ENCODE data around the gene CES1. TPM values are rescaled to one million over a fixed set of nuclear protein-coding genes. Genes with fewer than 3 reads are reported as not detected.
"Not testable (repeated sequence)": the region's sequence is repeated elsewhere in the genome, so short reads cannot be mapped to it uniquely, and the experiment has no call there.

The CES1 gene
- total RNA-seq, 4 donors from 2014 or later, result 6.7 to 71.8 (median 20.1) TPM

- intact Hi-C loops (cut with DNase I), result no loop called here
- 91% methylated on average over 10 of the region's 10 CpGs for WGBS
Observed at GRCh38 chr16:55871411-55872038, 38.6 kb upstream of the CES1 start.

GRCh38 chr16:55868980-55869379, 36.1 kb upstream of the CES1 start:
- TF ChIP-seq POLR2AphosphoS5 (IDR thresholded peaks at IDR 0.05) (no peak), CTCF (IDR thresholded peaks at IDR 0.05) (no peak), EP300 (IDR thresholded peaks at IDR 0.05) (no peak), POLR2A (IDR thresholded peaks at IDR 0.05; ENCODE audit: low read depth) (no peak)
- WGBS, result 79% methylated on average over 7 of the region's 7 CpGs
- no peaks in the 10 kb centered on the region for H3K36me3 ChIP-seq
- no peaks in the 10 kb centered on the region for H3K4me1 ChIP-seq
- H3K27me3 ChIP-seq, result peaks cover 0 to 22% (median 0%) of the 10 kb centered on the region in 4 donors
- no peak overlapping the region for H3K27ac ChIP-seq (replicated peaks in 1 of 4)
- H3K4me3 ChIP-seq, result no peak overlapping the region
- H3K9me3 ChIP-seq, result no peaks in the 10 kb centered on the region
- DNase-seq (ENCODE audit: extremely low spot score), result no peak
- intact Hi-C loops (cut with DNase I), result no loop called here

More at GRCh38 chr16:55871411-55872038, 38.6 kb upstream of the CES1 start:
- no peak overlapping the region for H3K27ac ChIP-seq (replicated peaks in 1 of 4)
- no peak overlapping the region for H3K4me3 ChIP-seq
- no peaks in the 10 kb centered on the region for H3K9me3 ChIP-seq
- H3K27me3 ChIP-seq, result peaks cover 0 to 30% (median 0%) of the 10 kb centered on the region in 4 donors
- H3K4me1 ChIP-seq, result no peaks in the 10 kb centered on the region
- no peaks in the 10 kb centered on the region for H3K36me3 ChIP-seq
- TF ChIP-seq POLR2A (IDR thresholded peaks at IDR 0.05; ENCODE audit: low read depth) (no peak), EP300 (IDR thresholded peaks at IDR 0.05) (no peak), CTCF (IDR thresholded peaks at IDR 0.05) (no peak), POLR2AphosphoS5 (IDR thresholded peaks at IDR 0.05) (no peak)
- no peak for DNase-seq (ENCODE audit: extremely low spot score)

- Histone ChIP-seq H3K4me1 (no peaks in the 10 kb centered on the region), H3K27ac (replicated peaks in 1 of 4) (no peak overlapping the region), H3K27me3 (peaks cover 0 to 18% (median 0%) of the 10 kb centered on the region in 4 donors), H3K4me3 (no peak overlapping the region), H3K36me3 (no peaks in the 10 kb centered on the region), H3K9me3 (no peaks in the 10 kb centered on the region)
- WGBS, result 69% methylated on average over 2 of the region's 2 CpGs
- no peak for TF ChIP-seq POLR2AphosphoS5 (IDR thresholded peaks at IDR 0.05)
- TF ChIP-seq CTCF (IDR thresholded peaks at IDR 0.05), result no peak
- TF ChIP-seq POLR2A (IDR thresholded peaks at IDR 0.05; ENCODE audit: low read depth), result no peak
- no peak for TF ChIP-seq EP300 (IDR thresholded peaks at IDR 0.05)
- DNase-seq (ENCODE audit: extremely low spot score), result no peak
- intact Hi-C loops (cut with DNase I), result no loop called here
Observed at GRCh38 chr16:55868137-55868536, 35.2 kb upstream of the CES1 start.

- no peaks in the 10 kb centered on the region for H3K36me3 ChIP-seq
- H3K4me3 ChIP-seq, result no peak overlapping the region
- no peaks in the 10 kb centered on the region for H3K9me3 ChIP-seq
- intact Hi-C loops (cut with DNase I), result no loop called here
- WGBS, result 70% methylated on average over 4 of the region's 4 CpGs
- no peak overlapping the region for H3K27ac ChIP-seq (replicated peaks in 1 of 4)
- H3K4me1 ChIP-seq, result no peaks in the 10 kb centered on the region
- H3K27me3 ChIP-seq, result peaks cover 0 to 2% (median 0%) of the 10 kb centered on the region in 4 donors
- TF ChIP-seq POLR2A (IDR thresholded peaks at IDR 0.05; ENCODE audit: low read depth), result no peak
- no peak for TF ChIP-seq EP300 (IDR thresholded peaks at IDR 0.05)
- no peak for TF ChIP-seq CTCF (IDR thresholded peaks at IDR 0.05)
- TF ChIP-seq POLR2AphosphoS5 (IDR thresholded peaks at IDR 0.05), result no peak
- no peak for DNase-seq (ENCODE audit: extremely low spot score)
Observed at GRCh38 chr16:55861288-55861687, 28.4 kb upstream of the CES1 start.

GRCh38 chr16:55857650-55858049, 24.8 kb upstream of the CES1 start:
- H3K4me1 ChIP-seq; intact Hi-C loops (cut with DNase I); H3K4me3 ChIP-seq; DNase-seq (ENCODE audit: extremely low spot score); H3K36me3 ChIP-seq; H3K27ac ChIP-seq (replicated peaks in 1 of 4); H3K27me3 ChIP-seq; H3K9me3 ChIP-seq: not testable (repeated sequence)
- WGBS, result 89% methylated on average over 1 of the region's 1 CpG

Measured in esophagus muscularis mucosa (tissue), 4 donors.